ENCODE measurements around the gene ELMO1.

ELMO1 gene

GRCh38 chr7:36942955-36943354 is 505.7 kb downstream of the ELMO1 start:
- ChIA-PET CTCF (interaction anchor here (1.1 to 1.3 kb wide), 3 partner anchors 10 to 17 kb away, joined by 3 to 4 read pairs (median 3); no protein-coding TSS in a partner anchor), POLR2A (no interaction called here)
- DNase-seq (ENCODE audit: extremely low spot score), result no peak
- no peak for TF ChIP-seq CTCF (IDR thresholded peaks at IDR 0.05; ENCODE audit: control extremely low read depth, extremely low read depth, low read depth, missing control alignments)

- TF ChIP-seq CTCF (IDR thresholded peaks at IDR 0.05; ENCODE audit: control extremely low read depth, extremely low read depth, low read depth, missing control alignments), result no peak
- no peak for DNase-seq (ENCODE audit: extremely low spot score)
- ChIA-PET CTCF (interaction anchor here (1.0 to 5.0 kb wide), 4 partner anchors 13 to 240 kb away, joined by 3 to 20 read pairs (median 4); no protein-coding TSS in a partner anchor), POLR2A (no interaction called here)
Observed at GRCh38 chr7:36942541-36942940, 506.1 kb downstream of the ELMO1 start.

- ChIA-PET CTCF (interaction anchor here (0.9 to 5.0 kb wide), 5 partner anchors 12 to 241 kb away, joined by 3 to 20 read pairs (median 4); no protein-coding TSS in a partner anchor), POLR2A (no interaction called here)
- no peak for TF ChIP-seq CTCF (IDR thresholded peaks at IDR 0.05; ENCODE audit: control extremely low read depth, extremely low read depth, low read depth, missing control alignments)
- DNase-seq (ENCODE audit: extremely low spot score), result no peak
Observed at GRCh38 chr7:36942025-36942424, 506.6 kb downstream of the ELMO1 start.

- no peak for TF ChIP-seq CTCF (IDR thresholded peaks at IDR 0.05; ENCODE audit: control extremely low read depth, extremely low read depth, low read depth, missing control alignments)
Observed at GRCh38 chr7:36941359-36941758, 507.3 kb downstream of the ELMO1 start.

GRCh38 chr7:36939816-36940215 is 508.8 kb downstream of the ELMO1 start:
- DNase-seq (ENCODE audit: extremely low spot score), result no peak
- no peak for TF ChIP-seq CTCF (IDR thresholded peaks at IDR 0.05; ENCODE audit: control extremely low read depth, extremely low read depth, low read depth, missing control alignments)
- ChIA-PET CTCF (interaction anchor here (1.5 to 5.0 kb wide), 3 partner anchors 10 to 46 kb away, joined by 4 to 20 read pairs (median 8); no protein-coding TSS in a partner anchor), POLR2A (no interaction called here)

More at GRCh38 chr7:36941359-36941758, 507.3 kb downstream of the ELMO1 start:
- ChIA-PET POLR2A (no interaction called here), CTCF (interaction anchor here (0.9 to 5.0 kb wide), 5 partner anchors 12 to 240 kb away, joined by 3 to 20 read pairs (median 3); no protein-coding TSS in a partner anchor)
- DNase-seq (ENCODE audit: extremely low spot score), result no peak

GRCh38 chr7:36937754-36938563 is 510.7 kb downstream of the ELMO1 start:
- POLR2A ChIA-PET, result no interaction called here
- no peak for DNase-seq (ENCODE audit: extremely low spot score)

More at GRCh38 chr7:36937754-36938563, 510.7 kb downstream of the ELMO1 start:
- CTCF ChIA-PET, result interaction anchor here (0.9 to 5.0 kb wide), 5 partner anchors 8 to 48 kb away, joined by 3 to 20 read pairs (median 4); no protein-coding TSS in a partner anchor
- TF ChIP-seq CTCF (IDR thresholded peaks at IDR 0.05; ENCODE audit: control extremely low read depth, extremely low read depth, low read depth, missing control alignments), result no peak
